ENCODE results near the gene RPS6KB1.

GRCh38 chr17:59848778-59849177 is 44.1 kb upstream of the RPS6KB1 start:
- TF ChIP-seq, protein P1, sequence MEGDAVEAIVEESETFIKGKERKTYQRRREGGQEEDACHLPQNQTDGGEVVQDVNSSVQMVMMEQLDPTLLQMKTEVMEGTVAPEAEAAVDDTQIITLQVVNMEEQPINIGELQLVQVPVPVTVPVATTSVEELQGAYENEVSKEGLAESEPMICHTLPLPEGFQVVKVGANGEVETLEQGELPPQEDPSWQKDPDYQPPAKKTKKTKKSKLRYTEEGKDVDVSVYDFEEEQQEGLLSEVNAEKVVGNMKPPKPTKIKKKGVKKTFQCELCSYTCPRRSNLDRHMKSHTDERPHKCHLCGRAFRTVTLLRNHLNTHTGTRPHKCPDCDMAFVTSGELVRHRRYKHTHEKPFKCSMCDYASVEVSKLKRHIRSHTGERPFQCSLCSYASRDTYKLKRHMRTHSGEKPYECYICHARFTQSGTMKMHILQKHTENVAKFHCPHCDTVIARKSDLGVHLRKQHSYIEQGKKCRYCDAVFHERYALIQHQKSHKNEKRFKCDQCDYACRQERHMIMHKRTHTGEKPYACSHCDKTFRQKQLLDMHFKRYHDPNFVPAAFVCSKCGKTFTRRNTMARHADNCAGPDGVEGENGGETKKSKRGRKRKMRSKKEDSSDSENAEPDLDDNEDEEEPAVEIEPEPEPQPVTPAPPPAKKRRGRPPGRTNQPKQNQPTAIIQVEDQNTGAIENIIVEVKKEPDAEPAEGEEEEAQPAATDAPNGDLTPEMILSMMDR (optimal IDR thresholded peaks at IDR 0.05 in 1 of 3, IDR thresholded peaks at IDR 0.05 in 1 of 3, conservative IDR thresholded peaks at IDR 0.05 in 1 of 3; ENCODE audit: extremely low read depth in 1 of 3, insufficient read depth in 2 of 3, low read length in 3 of 3) = no peak
- TF ChIP-seq EZH2 (IDR thresholded peaks at IDR 0.05; ENCODE audit: low read length) = no peak
